ENCODE data around the gene RHBDL1. TPM values are rescaled to one million over a fixed set of nuclear protein-coding genes. Genes with fewer than 3 reads are reported as not detected.

The RHBDL1 gene
- total RNA-seq, 4 donors from 2014 or later: 1.1 to 1.5 (median 1.3) TPM; not detected in 1

GRCh38 chr16:722835-723633 is 47.6 kb downstream of the RHBDL1 start:
- Histone ChIP-seq H3K9me3 (no peaks in the 10 kb centered on the region), H3K36me3 (peaks cover 0 to 8% of the 10 kb centered on the region in 2 donors), H3K4me3 (no peak overlapping the region), H3K27ac (no peak overlapping the region), H3K4me1 (peaks cover 0 to 57% (median 27%) of the 10 kb centered on the region in 3 donors), H3K27me3 (peaks cover 40% of the 10 kb centered on the region)
- no peak for TF ChIP-seq EP300 (IDR thresholded peaks at IDR 0.05)
- no peak for TF ChIP-seq CTCF (IDR thresholded peaks at IDR 0.05)
- no peak for TF ChIP-seq POLR2A (IDR thresholded peaks at IDR 0.05)
- no peak for TF ChIP-seq POLR2AphosphoS5 (IDR thresholded peaks at IDR 0.05)
- ATAC-seq: no peak
- 50% methylated on average over 2 of the region's 24 CpGs; no CpG with 5 or more reads in 1 of the 2 donors for WGBS, 2 donors (ENCODE audit: low coverage in 1 of 2)

GRCh38 chr16:723695-724094 is 48.2 kb downstream of the RHBDL1 start:
- H3K4me3 ChIP-seq: no peak overlapping the region
- WGBS, 2 donors (ENCODE audit: low coverage in 1 of 2): no CpG with 5 or more reads among the region's 9 CpGs
- peaks cover 47% of the 10 kb centered on the region for H3K27me3 ChIP-seq
- H3K36me3 ChIP-seq: peaks cover 0 to 8% of the 10 kb centered on the region in 2 donors
- no peak for ATAC-seq
- H3K4me1 ChIP-seq: peaks cover 0 to 63% (median 33%) of the 10 kb centered on the region in 3 donors
- H3K9me3 ChIP-seq: no peaks in the 10 kb centered on the region
- no peak for TF ChIP-seq POLR2AphosphoS5 (IDR thresholded peaks at IDR 0.05)
- TF ChIP-seq EP300 (IDR thresholded peaks at IDR 0.05): no peak
- TF ChIP-seq CTCF (IDR thresholded peaks at IDR 0.05): no peak
- TF ChIP-seq POLR2A (IDR thresholded peaks at IDR 0.05): no peak
- no peak overlapping the region for H3K27ac ChIP-seq

GRCh38 chr16:724188-725040 is 48.9 kb downstream of the RHBDL1 start:
- no peak for ATAC-seq

GRCh38 chr16:725041-725376 is 49.5 kb downstream of the RHBDL1 start:
- WGBS, 2 donors (ENCODE audit: low coverage in 1 of 2): 73% methylated on average over 4 of the region's 7 CpGs; no CpG with 5 or more reads in 1 of the 2 donors
- peaks cover 55% of the 10 kb centered on the region for H3K27me3 ChIP-seq
- TF ChIP-seq POLR2AphosphoS5 (IDR thresholded peaks at IDR 0.05) (no peak), POLR2A (IDR thresholded peaks at IDR 0.05) (no peak), EP300 (IDR thresholded peaks at IDR 0.05) (no peak), CTCF (IDR thresholded peaks at IDR 0.05) (no peak)
- H3K36me3 ChIP-seq: peaks cover 0 to 15% of the 10 kb centered on the region in 2 donors
- no peaks in the 10 kb centered on the region for H3K9me3 ChIP-seq
- H3K4me3 ChIP-seq: no peak overlapping the region
- ATAC-seq: no peak
- no peak overlapping the region for H3K27ac ChIP-seq
- H3K4me1 ChIP-seq: peaks cover 0 to 58% (median 31%) of the 10 kb centered on the region in 3 donors

More at GRCh38 chr16:724188-725040, 48.9 kb downstream of the RHBDL1 start:
- no peaks in the 10 kb centered on the region for H3K9me3 ChIP-seq
- 20% methylated on average over 1 of the region's 29 CpGs; no CpG with 5 or more reads in 1 of the 2 donors for WGBS, 2 donors (ENCODE audit: low coverage in 1 of 2)
- peaks cover 0 to 9% of the 10 kb centered on the region in 2 donors for H3K36me3 ChIP-seq
- H3K4me1 ChIP-seq: peaks cover 0 to 64% (median 34%) of the 10 kb centered on the region in 3 donors
- H3K27me3 ChIP-seq: peaks cover 54% of the 10 kb centered on the region
- H3K4me3 ChIP-seq: no peak overlapping the region
- no peak overlapping the region for H3K27ac ChIP-seq
- TF ChIP-seq POLR2AphosphoS5 (IDR thresholded peaks at IDR 0.05) (no peak), CTCF (IDR thresholded peaks at IDR 0.05) (no peak), POLR2A (IDR thresholded peaks at IDR 0.05) (no peak), EP300 (IDR thresholded peaks at IDR 0.05) (no peak)
